Tibial nerve (tissue), 4 donors: ENCODE measurements around the gene TDRKH. TPM values are rescaled to one million over a fixed set of nuclear protein-coding genes. Genes with fewer than 3 reads are reported as not detected.

Experiments used
- DNase-seq, 2 donors: peaks; one replicate each; pipeline ENCODE4 v3.0.0-alpha.2; 2019; ENCODE audit warnings: low spot score in 2 of 2
- H3K27ac ChIP-seq, 4 donors: fragments of 200-600 bp; sonication (generic) in 3 of 4; one replicate each; pipeline ENCODE4 v1.5.1; 2017 to 2019; ENCODE audit warnings: mild to moderate bottlenecking in 1 of 4
- H3K27me3 ChIP-seq, 2 donors: fragments of 200-600 bp; sonication (generic) in 1 of 2; one replicate each; pipeline versions ENCODE4 v1.5.1 to v1.6.0; 2017 to 2019
- H3K36me3 ChIP-seq, 3 donors: fragments of 200-600 bp; sonication (generic); one replicate each; pipeline ENCODE4 v1.5.1; 2018 to 2019
- H3K4me1 ChIP-seq, 4 donors: fragments of 200-600 bp; sonication (generic) in 3 of 4; one replicate each; pipeline ENCODE4 v1.5.1; 2017 to 2019
- H3K4me3 ChIP-seq, 4 donors: fragments of 200-600 bp; sonication (generic) in 3 of 4; one replicate each; pipeline ENCODE4 v1.5.1; 2017 to 2019; ENCODE audit warnings: mild to moderate bottlenecking in 1 of 4, moderate library complexity in 1 of 4
- H3K9me3 ChIP-seq, 4 donors: fragments of 200-600 bp; sonication (generic) in 3 of 4; one replicate each; pipeline ENCODE4 v1.5.1; 2017 to 2019
- EP300 ChIP-seq, 2 donors: sonication (generic); formaldehyde crosslinking; IDR thresholded peaks; one replicate each; pipeline ENCODE4 v1.6.1; 2017; ENCODE audit warnings: antibody characterized with exemption in 2 of 2, mild to moderate bottlenecking in 1 of 2
- POLR2A ChIP-seq, 2 donors: fragments of 450-650 bp; IDR thresholded peaks; one replicate each; pipeline ENCODE4 v1.6.1; 2017; ENCODE audit warnings: antibody characterized with exemption in 2 of 2, mild to moderate bottlenecking in 2 of 2, moderate library complexity in 2 of 2
- WGBS, 2 donors: methylation state at CpG; one replicate each; pipeline ENCODE4 v1.1.5; 2018; 5-methylcytosine and 5-hydroxymethylcytosine counted together
- small RNA-seq: library from RNA; depleted of rRNA; stranded (forward); fragments of <200 nt; gene quantifications from one replicate; pipeline ENCODE3, GENCODE V24; 2016
- total RNA-seq, 4 donors: library from RNA; depleted of rRNA; stranded (reverse); fragments of >200 nt; gene quantifications; one replicate each; pipeline ENCODE4 v1.1.0, GENCODE V29; 2016
- TF ChIP-seq, protein P1 (sequence below), 5 experiments: fragments of 200-600 bp in 3 of 5; fragments of 450-650 bp in 2 of 5; sonication (generic) in 3 of 5; IDR thresholded peaks; one replicate each; pipeline ENCODE4 v1.5.1; 2016 to 2019; ENCODE audit warnings: antibody characterized with exemption in 5 of 5, mild to moderate bottlenecking in 3 of 5, moderate library complexity in 2 of 5

The TDRKH gene
- total RNA-seq, 4 donors from 2014 or later = 2.2 to 8.0 (median 7.0) TPM

DNA sequence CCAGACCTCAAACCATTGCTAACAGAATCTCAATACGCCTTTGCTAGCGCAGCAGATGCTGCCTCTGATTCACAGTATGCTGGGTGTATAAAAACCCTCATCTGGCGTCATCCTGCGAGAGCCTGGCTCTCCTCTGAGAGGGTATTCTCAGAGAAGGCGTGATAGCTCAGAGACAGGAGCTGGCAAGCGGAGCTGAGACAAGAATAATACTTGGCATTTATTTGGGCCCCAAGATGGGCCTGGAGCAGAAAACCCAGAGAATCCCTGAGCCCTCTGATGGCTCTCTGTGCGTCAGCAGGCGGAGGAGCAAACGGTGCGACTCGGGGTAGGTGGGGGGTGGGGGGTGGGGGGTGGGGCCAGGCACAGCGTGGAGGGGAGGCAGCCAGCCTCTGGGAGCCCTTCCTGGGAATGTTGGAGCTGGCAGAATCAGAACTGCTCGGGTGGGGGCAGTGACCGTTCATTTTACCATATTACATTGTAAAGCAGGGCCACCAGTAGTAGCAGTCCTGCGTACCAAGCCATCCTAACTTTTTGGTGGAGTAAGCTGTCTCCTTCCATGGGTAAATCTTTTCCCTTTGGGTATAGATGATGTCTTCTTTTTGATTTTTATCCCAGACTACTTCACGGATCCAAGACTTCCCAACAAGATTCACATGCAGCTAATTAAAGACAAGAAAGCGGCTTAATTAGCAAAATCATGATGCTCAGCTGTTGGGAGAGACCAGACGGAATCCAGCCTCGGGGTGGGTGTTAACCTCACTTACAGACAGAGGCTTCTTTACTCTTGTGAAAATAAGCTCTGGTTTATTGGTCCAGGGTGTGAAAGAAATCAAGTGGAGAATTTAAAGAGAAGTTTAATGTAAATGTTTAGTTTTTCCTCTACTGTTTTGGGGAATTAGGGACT is 61.9 kb downstream of the TDRKH start:
- no peaks in the 10 kb centered on the region for H3K9me3 ChIP-seq
- H3K4me3 ChIP-seq = peak overlapping the region in 1 of 4 donors; percentile 8
- WGBS, 2 donors = 20 to 22% methylated on average over 18 to 19 of the region's 19 CpGs
- H3K27ac ChIP-seq = peak overlapping the region in 2 of 4 donors; percentile 15 to 54
- H3K4me1 ChIP-seq = peaks cover 0 to 13% (median 0%) of the 10 kb centered on the region in 4 donors
- DNase-seq = no peak
- H3K27me3 ChIP-seq = peaks cover 0 to 10% of the 10 kb centered on the region in 2 donors
- no peak for TF ChIP-seq EP300 (IDR thresholded peaks at IDR 0.05)
- TF ChIP-seq POLR2A (IDR thresholded peaks at IDR 0.05) = no peak
- no peaks in the 10 kb centered on the region for H3K36me3 ChIP-seq

DNA sequence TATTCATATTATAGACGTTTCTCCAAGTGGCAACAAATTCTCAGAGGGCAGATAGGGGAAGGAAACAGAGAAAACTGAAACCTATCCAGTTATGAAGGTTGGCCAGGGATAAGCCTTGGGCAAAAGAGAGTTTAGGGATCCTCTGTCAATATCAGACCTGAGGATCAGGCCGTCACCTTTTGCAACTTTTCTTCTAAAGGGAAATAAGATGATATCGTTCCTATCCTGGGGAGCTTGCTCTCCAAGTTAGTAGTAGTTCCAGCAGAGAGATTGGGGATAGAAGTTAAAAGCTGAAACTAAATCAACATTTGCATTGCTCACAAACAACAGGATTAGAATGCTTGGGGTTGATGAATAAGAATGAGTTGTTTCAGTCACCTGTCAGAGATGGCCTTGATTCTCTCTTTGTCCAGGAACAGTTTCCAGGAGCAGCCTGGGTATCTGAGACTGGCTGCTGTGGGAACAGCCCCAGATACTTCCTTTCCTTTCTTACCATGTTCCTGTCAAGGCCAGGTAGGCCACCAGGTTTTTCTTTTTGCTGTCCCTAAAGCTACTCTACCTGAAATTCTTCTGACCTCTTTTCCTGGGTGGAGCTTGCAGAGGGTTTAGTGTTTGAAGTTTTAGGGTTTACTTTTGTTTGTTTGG is 66.5 kb downstream of the TDRKH start:
- DNase-seq = no peak
- Histone ChIP-seq H3K4me1 (peaks cover 0 to 32% (median 6%) of the 10 kb centered on the region in 4 donors), H3K36me3 (no peaks in the 10 kb centered on the region), H3K4me3 (no peak overlapping the region), H3K27ac (no peak overlapping the region), H3K27me3 (peaks cover 0 to 10% of the 10 kb centered on the region in 2 donors), H3K9me3 (no peaks in the 10 kb centered on the region)
- TF ChIP-seq POLR2A (IDR thresholded peaks at IDR 0.05) (no peak), EP300 (IDR thresholded peaks at IDR 0.05) (no peak)
- TF ChIP-seq, protein P1, sequence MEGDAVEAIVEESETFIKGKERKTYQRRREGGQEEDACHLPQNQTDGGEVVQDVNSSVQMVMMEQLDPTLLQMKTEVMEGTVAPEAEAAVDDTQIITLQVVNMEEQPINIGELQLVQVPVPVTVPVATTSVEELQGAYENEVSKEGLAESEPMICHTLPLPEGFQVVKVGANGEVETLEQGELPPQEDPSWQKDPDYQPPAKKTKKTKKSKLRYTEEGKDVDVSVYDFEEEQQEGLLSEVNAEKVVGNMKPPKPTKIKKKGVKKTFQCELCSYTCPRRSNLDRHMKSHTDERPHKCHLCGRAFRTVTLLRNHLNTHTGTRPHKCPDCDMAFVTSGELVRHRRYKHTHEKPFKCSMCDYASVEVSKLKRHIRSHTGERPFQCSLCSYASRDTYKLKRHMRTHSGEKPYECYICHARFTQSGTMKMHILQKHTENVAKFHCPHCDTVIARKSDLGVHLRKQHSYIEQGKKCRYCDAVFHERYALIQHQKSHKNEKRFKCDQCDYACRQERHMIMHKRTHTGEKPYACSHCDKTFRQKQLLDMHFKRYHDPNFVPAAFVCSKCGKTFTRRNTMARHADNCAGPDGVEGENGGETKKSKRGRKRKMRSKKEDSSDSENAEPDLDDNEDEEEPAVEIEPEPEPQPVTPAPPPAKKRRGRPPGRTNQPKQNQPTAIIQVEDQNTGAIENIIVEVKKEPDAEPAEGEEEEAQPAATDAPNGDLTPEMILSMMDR (IDR thresholded peaks at IDR 0.05) = no peak
- 48 to 51% methylated on average over 3 of the region's 3 CpGs for WGBS, 2 donors

Small RNA genes within 50 kb of the gene (small RNA-seq; reads per million reads assigned to genes)
- gene RNU6-662P = not detected

Other genes starting within 250 kb of the TDRKH start
- 10 to 100 TPM; 35.7 to 44.6 (median 41.7) TPM for gene SNX27, start 178.4 kb downstream of the TDRKH start, total RNA-seq
- not detected for gene CELF3, start 73.7 kb downstream of the TDRKH start, total RNA-seq
- not detected for gene RIIAD1, start 69.0 kb downstream of the TDRKH start, total RNA-seq
- 10 to 100 TPM; 47.1 to 74.1 (median 58.7) TPM for gene MRPL9, start 27.0 kb downstream of the TDRKH start, total RNA-seq
- not detected for gene LINGO4, start 14.9 kb upstream of the TDRKH start, total RNA-seq
- under 1 TPM in 2 of 4 donors, not detected in 2; 0.21 to 0.90 TPM for gene RORC, start 41.3 kb upstream of the TDRKH start, total RNA-seq
- gene C2CD4D, start 49.3 kb upstream of the TDRKH start, total RNA-seq = 1 to 10 TPM in 2 of 4 donors, not detected in 2; 2.2 to 3.9 TPM
- not detected for gene THEM5, start 63.2 kb upstream of the TDRKH start, total RNA-seq
- gene THEM4, start 119.0 kb upstream of the TDRKH start, total RNA-seq = 10 to 100 TPM; 17.7 to 48.6 (median 32.3) TPM
- gene S100A10, start 203.4 kb upstream of the TDRKH start, total RNA-seq = 100 to 1,000 TPM; 108 to 230 (median 192) TPM
- gene S100A11, start 246.5 kb upstream of the TDRKH start, total RNA-seq = 100 to 1,000 TPM in 3 of 4 donors, 10 to 100 TPM in 1; 85.0 to 267 (median 145) TPM